GM12892 (cell line): ENCODE results near the gene FNDC1.

Experiments
- POLR2A ChIP-seq: IDR thresholded peaks from 2 replicates; pipeline ENCODE4 v1.6.1; 2011; ENCODE audit warnings: low read depth, low read length, control low read depth
- POLR2AphosphoS5 ChIP-seq: IDR thresholded peaks from 2 replicates; pipeline ENCODE4 v1.6.1; 2011; ENCODE audit warnings: low read depth, low read length, control low read depth
- TAF1 ChIP-seq: IDR thresholded peaks from 2 replicates; pipeline ENCODE4 v1.6.1; 2011; ENCODE audit warnings: low read depth, mild to moderate bottlenecking, control low read depth, low read length, borderline replicate concordance

GRCh38 chr6:159178847-159179246, 9.6 kb downstream of the FNDC1 start:
- TF ChIP-seq POLR2A: no peak
- no peak for TF ChIP-seq POLR2AphosphoS5
- no peak for TF ChIP-seq TAF1
